ENCODE data around the gene ARMH3.

DNA sequence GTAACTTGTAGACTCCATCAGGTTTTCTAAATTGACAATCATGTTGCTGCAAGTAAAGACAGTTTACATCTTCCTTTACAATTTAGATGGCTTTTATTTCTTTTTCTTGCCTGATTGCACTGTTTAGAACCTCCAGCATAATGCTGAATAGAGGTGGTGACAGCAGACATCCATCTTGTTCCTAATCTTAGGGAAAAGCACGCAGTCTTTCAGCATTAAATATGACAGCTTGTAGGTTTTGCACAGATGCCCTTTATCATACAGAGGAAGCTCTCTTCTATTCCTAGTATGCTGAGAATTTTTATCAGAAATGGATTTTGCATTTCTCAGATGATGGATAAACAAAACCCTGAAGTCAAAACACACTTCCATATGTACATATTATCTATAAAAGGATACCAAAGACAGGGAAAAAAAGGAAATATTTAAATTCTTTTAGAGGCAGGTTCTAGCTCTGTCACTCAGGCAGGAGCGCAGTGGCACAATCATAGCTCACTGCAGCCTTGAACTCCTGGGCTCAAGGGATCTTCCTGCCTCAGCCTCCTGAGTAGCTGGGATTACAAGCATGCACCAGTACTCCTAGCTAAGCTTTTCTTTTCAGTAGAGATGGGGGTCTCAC lies 143.3 kb downstream of the ARMH3 start:
- TF ChIP-seq EZH2 (optimal IDR thresholded peaks at IDR 0.05; ENCODE audit: low read depth, low read length) (no peak), EZH2phosphoT487 (IDR thresholded peaks at IDR 0.05; ENCODE audit: low read length) (no peak)
- TF ChIP-seq, protein P1, sequence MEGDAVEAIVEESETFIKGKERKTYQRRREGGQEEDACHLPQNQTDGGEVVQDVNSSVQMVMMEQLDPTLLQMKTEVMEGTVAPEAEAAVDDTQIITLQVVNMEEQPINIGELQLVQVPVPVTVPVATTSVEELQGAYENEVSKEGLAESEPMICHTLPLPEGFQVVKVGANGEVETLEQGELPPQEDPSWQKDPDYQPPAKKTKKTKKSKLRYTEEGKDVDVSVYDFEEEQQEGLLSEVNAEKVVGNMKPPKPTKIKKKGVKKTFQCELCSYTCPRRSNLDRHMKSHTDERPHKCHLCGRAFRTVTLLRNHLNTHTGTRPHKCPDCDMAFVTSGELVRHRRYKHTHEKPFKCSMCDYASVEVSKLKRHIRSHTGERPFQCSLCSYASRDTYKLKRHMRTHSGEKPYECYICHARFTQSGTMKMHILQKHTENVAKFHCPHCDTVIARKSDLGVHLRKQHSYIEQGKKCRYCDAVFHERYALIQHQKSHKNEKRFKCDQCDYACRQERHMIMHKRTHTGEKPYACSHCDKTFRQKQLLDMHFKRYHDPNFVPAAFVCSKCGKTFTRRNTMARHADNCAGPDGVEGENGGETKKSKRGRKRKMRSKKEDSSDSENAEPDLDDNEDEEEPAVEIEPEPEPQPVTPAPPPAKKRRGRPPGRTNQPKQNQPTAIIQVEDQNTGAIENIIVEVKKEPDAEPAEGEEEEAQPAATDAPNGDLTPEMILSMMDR (IDR thresholded peaks at IDR 0.05; ENCODE audit: low read length): no peak
